LHCN-M2 (cell line): ENCODE data around the gene EFHB. TPM values are rescaled to one million over a fixed set of nuclear protein-coding genes. Genes with fewer than 3 reads are reported as not detected.
"Not testable (repeated sequence)": the region's sequence is repeated elsewhere in the genome, so short reads cannot be mapped to it uniquely, and the experiment has no call there.

Source experiments
- DNase-seq: peaks from one replicate; pipeline ENCODE4 v3.0.0-alpha.2; 2012; ENCODE audit warnings: low read depth
- total RNA-seq: library from RNA; depleted of rRNA; stranded (reverse); fragments of >200 nt; gene quantifications from 2 replicates; pipeline ENCODE4 v1.2.3, GENCODE V29; 2014

Gene EFHB
- total RNA-seq, 1 experiment from 2014 or later, result 0.34 TPM

- no peak for DNase-seq
These were observed 2.8 kb downstream of the EFHB start for GRCh38 chr3:19931180-19931692.

- DNase-seq, result no peak
These were observed 13.5 kb downstream of the EFHB start for GRCh38 chr3:19920401-19921080.

GRCh38 chr3:19917167-19917566 is 16.9 kb downstream of the EFHB start:
- no peak for DNase-seq

GRCh38 chr3:19911452-19911851 is 22.6 kb downstream of the EFHB start:
- no peak for DNase-seq

- no peak for DNase-seq
These were observed 26.5 kb downstream of the EFHB start for GRCh38 chr3:19907523-19907922.

- no peak for DNase-seq
These were observed 30.4 kb downstream of the EFHB start for GRCh38 chr3:19903649-19904048.

GRCh38 chr3:19901918-19902317 is 32.1 kb downstream of the EFHB start:
- DNase-seq, result no peak

GRCh38 chr3:19901337-19901736 is 32.7 kb downstream of the EFHB start:
- DNase-seq, result peak; percentile 24

- not testable (repeated sequence) for DNase-seq
These were observed 34.2 kb downstream of the EFHB start for GRCh38 chr3:19899833-19900232.

- no peak for DNase-seq
These were observed 34.8 kb downstream of the EFHB start for GRCh38 chr3:19899264-19899663.

- peak; percentile 38 for DNase-seq
These were observed 35.3 kb downstream of the EFHB start for GRCh38 chr3:19898721-19899120.

GRCh38 chr3:19891740-19892139 is 42.3 kb downstream of the EFHB start:
- peak; percentile 34 for DNase-seq

GRCh38 chr3:19888428-19889152 is 45.4 kb downstream of the EFHB start:
- DNase-seq, result no peak

- not testable (repeated sequence) for DNase-seq
These were observed 46.9 kb downstream of the EFHB start for GRCh38 chr3:19887122-19887521.

GRCh38 chr3:19886404-19886803 is 47.6 kb downstream of the EFHB start:
- DNase-seq, result no peak

GRCh38 chr3:19885468-19885867 is 48.5 kb downstream of the EFHB start:
- peak; percentile 33 for DNase-seq

GRCh38 chr3:19881852-19882251 is 52.2 kb downstream of the EFHB start:
- no peak for DNase-seq

- no peak for DNase-seq
These were observed 53.0 kb downstream of the EFHB start for GRCh38 chr3:19881036-19881435.

GRCh38 chr3:19877656-19878055 is 56.4 kb downstream of the EFHB start:
- DNase-seq, result no peak

GRCh38 chr3:19866751-19867347 is 67.2 kb downstream of the EFHB start:
- peak; percentile 51 for DNase-seq

- not testable (repeated sequence) for DNase-seq
These were observed 78.7 kb downstream of the EFHB start for GRCh38 chr3:19855318-19855717.

- not testable (repeated sequence) for DNase-seq
These were observed 87.4 kb downstream of the EFHB start for GRCh38 chr3:19846609-19847008.
